Stimulated activated naive B cell treated with anti-CD40 and anti-IgM and Interleukin-4, amounts not matched to agents 10 μg/mL and 1 μg/mL and 100 μg/mL, for 72 hours (primary cell): Measurements from ENCODE around the gene TIMM10.

Source experiments
- ATAC-seq, 2 donors: fragments of 150-1000 bp; cut with Tn5 transposase; replicated peaks; 2 replicates each; pipeline ENCODE4 v1.10.0; 2021; ENCODE audit warnings: moderate library complexity in 1 of 2
- DNase-seq: peaks from one replicate; pipeline ENCODE4 v3.0.0; 2021
- H3K27ac Mint-ChIP-seq: one replicate; pipeline ENCODE4 v1.8.0; 2022; ENCODE audit warnings: mild to moderate bottlenecking, mixed read lengths
- H3K27me3 Mint-ChIP-seq, 2 donors: one replicate each; pipeline ENCODE4 v1.8.0; 2022; ENCODE audit warnings: mixed read lengths in 2 of 2
- H3K36me3 Mint-ChIP-seq, 2 donors: one replicate each; pipeline ENCODE4 v1.8.0; 2022; ENCODE audit warnings: mixed read lengths in 2 of 2, mild to moderate bottlenecking in 1 of 2
- H3K4me1 Mint-ChIP-seq, 2 donors: one replicate each; pipeline ENCODE4 v1.8.0; 2022; ENCODE audit warnings: mixed read lengths in 2 of 2, mild to moderate bottlenecking in 1 of 2
- H3K4me3 Mint-ChIP-seq, 2 donors: one replicate each; pipeline ENCODE4 v1.8.0; 2022; ENCODE audit warnings: mild to moderate bottlenecking in 2 of 2, mixed read lengths in 2 of 2, moderate library complexity in 1 of 2
- H3K9me3 Mint-ChIP-seq, 2 donors: one replicate each; pipeline ENCODE4 v1.8.0; 2022; ENCODE audit warnings: mixed read lengths in 2 of 2, mild to moderate bottlenecking in 1 of 2

The TIMM10 gene

GRCh38 chr11:57504511-57504910 is 26.0 kb downstream of the TIMM10 start:
- Mint-ChIP-seq H3K9me3 (no peaks in the 10 kb centered on the region), H3K36me3 (peaks cover 1 to 6% of the 10 kb centered on the region in 2 donors), H3K4me1 (peaks cover 7 to 9% of the 10 kb centered on the region in 2 donors), H3K4me3 (no peak overlapping the region), H3K27ac (no peak overlapping the region), H3K27me3 (no peaks in the 10 kb centered on the region)
- DNase-seq (no peak), ATAC-seq (no peak)

- H3K27ac Mint-ChIP-seq: no peak overlapping the region
- ATAC-seq: no peak
- DNase-seq: no peak
- H3K36me3 Mint-ChIP-seq: peaks cover 0 to 6% of the 10 kb centered on the region in 2 donors
- no peaks in the 10 kb centered on the region for H3K9me3 Mint-ChIP-seq
- H3K27me3 Mint-ChIP-seq: no peaks in the 10 kb centered on the region
- no peak overlapping the region for H3K4me3 Mint-ChIP-seq
- H3K4me1 Mint-ChIP-seq: peaks cover 7 to 8% of the 10 kb centered on the region in 2 donors
Measured at GRCh38 chr11:57502870-57503269, 27.7 kb downstream of the TIMM10 start.

- Mint-ChIP-seq H3K27ac (no peak overlapping the region), H3K4me1 (peaks cover 7 to 8% of the 10 kb centered on the region in 2 donors), H3K36me3 (peaks cover 0 to 6% of the 10 kb centered on the region in 2 donors), H3K27me3 (no peaks in the 10 kb centered on the region), H3K4me3 (no peak overlapping the region), H3K9me3 (no peaks in the 10 kb centered on the region)
- ATAC-seq: no peak
- DNase-seq: no peak
Measured at GRCh38 chr11:57502376-57502775, 28.2 kb downstream of the TIMM10 start.

GRCh38 chr11:57501953-57502352 is 28.6 kb downstream of the TIMM10 start:
- Mint-ChIP-seq H3K36me3 (peaks cover 0 to 6% of the 10 kb centered on the region in 2 donors), H3K27me3 (no peaks in the 10 kb centered on the region), H3K4me3 (no peak overlapping the region), H3K4me1 (peaks cover 7 to 8% of the 10 kb centered on the region in 2 donors), H3K9me3 (no peaks in the 10 kb centered on the region), H3K27ac (no peak overlapping the region)
- DNase-seq (no peak), ATAC-seq (no peak)

GRCh38 chr11:57500926-57501325 is 29.6 kb downstream of the TIMM10 start:
- no peaks in the 10 kb centered on the region for H3K27me3 Mint-ChIP-seq
- H3K4me1 Mint-ChIP-seq: peaks cover 7 to 8% of the 10 kb centered on the region in 2 donors
- ATAC-seq: no peak
- peaks cover 0 to 6% of the 10 kb centered on the region in 2 donors for H3K36me3 Mint-ChIP-seq
- H3K9me3 Mint-ChIP-seq: no peaks in the 10 kb centered on the region
- no peak overlapping the region for H3K27ac Mint-ChIP-seq
- H3K4me3 Mint-ChIP-seq: no peak overlapping the region
- no peak for DNase-seq

GRCh38 chr11:57500515-57500914 is 30.0 kb downstream of the TIMM10 start:
- no peak for ATAC-seq
- H3K36me3 Mint-ChIP-seq: peaks cover 0 to 6% of the 10 kb centered on the region in 2 donors
- H3K4me1 Mint-ChIP-seq: peaks cover 7 to 8% of the 10 kb centered on the region in 2 donors
- no peaks in the 10 kb centered on the region for H3K9me3 Mint-ChIP-seq
- no peak overlapping the region for H3K4me3 Mint-ChIP-seq
- no peaks in the 10 kb centered on the region for H3K27me3 Mint-ChIP-seq
- no peak for DNase-seq
- H3K27ac Mint-ChIP-seq: no peak overlapping the region

- Mint-ChIP-seq H3K27me3 (no peaks in the 10 kb centered on the region), H3K9me3 (no peaks in the 10 kb centered on the region), H3K4me1 (peaks cover 7 to 8% of the 10 kb centered on the region in 2 donors), H3K27ac (no peak overlapping the region), H3K4me3 (peak overlapping the region in 1 of 2 donors; percentile 79), H3K36me3 (peaks cover 0 to 6% of the 10 kb centered on the region in 2 donors)
- ATAC-seq: peak in 1 of 2 donors; percentile 23
- no peak for DNase-seq
Measured at GRCh38 chr11:57499983-57500461, 30.5 kb downstream of the TIMM10 start.

- peak; percentile 100 for ATAC-seq
- Mint-ChIP-seq H3K27me3 (no peaks in the 10 kb centered on the region), H3K27ac (no peak overlapping the region), H3K36me3 (peaks cover 0 to 6% of the 10 kb centered on the region in 2 donors), H3K9me3 (no peaks in the 10 kb centered on the region), H3K4me1 (peaks cover 7 to 8% of the 10 kb centered on the region in 2 donors), H3K4me3 (peak overlapping the region; percentile 47 to 79)
- DNase-seq: peak; percentile 69
Measured at GRCh38 chr11:57499413-57499982, 31.1 kb downstream of the TIMM10 start.

GRCh38 chr11:57498540-57498939 is 32.0 kb downstream of the TIMM10 start:
- DNase-seq (no peak), ATAC-seq (no peak)
- H3K4me3 Mint-ChIP-seq: no peak overlapping the region
- H3K27me3 Mint-ChIP-seq: no peaks in the 10 kb centered on the region
- peaks cover 7 to 10% of the 10 kb centered on the region in 2 donors for H3K4me1 Mint-ChIP-seq
- peaks cover 0 to 6% of the 10 kb centered on the region in 2 donors for H3K36me3 Mint-ChIP-seq
- no peaks in the 10 kb centered on the region for H3K9me3 Mint-ChIP-seq
- H3K27ac Mint-ChIP-seq: no peak overlapping the region

- ATAC-seq (no peak), DNase-seq (no peak)
- Mint-ChIP-seq H3K4me1 (peaks cover 7 to 11% of the 10 kb centered on the region in 2 donors), H3K27me3 (no peaks in the 10 kb centered on the region), H3K9me3 (no peaks in the 10 kb centered on the region), H3K27ac (no peak overlapping the region), H3K4me3 (no peak overlapping the region), H3K36me3 (peaks cover 0 to 6% of the 10 kb centered on the region in 2 donors)
Measured at GRCh38 chr11:57497303-57498247, 33.0 kb downstream of the TIMM10 start.

GRCh38 chr11:57496109-57496820 is 34.3 kb downstream of the TIMM10 start:
- Mint-ChIP-seq H3K4me3 (no peak overlapping the region), H3K36me3 (peaks cover 1 to 6% of the 10 kb centered on the region in 2 donors), H3K27ac (no peak overlapping the region)

GRCh38 chr11:57493507-57494503 is 36.7 kb downstream of the TIMM10 start:
- DNase-seq (peak; percentile 33), ATAC-seq (peak; percentile 82 to 87)
- Mint-ChIP-seq H3K9me3 (no peaks in the 10 kb centered on the region), H3K27me3 (no peaks in the 10 kb centered on the region), H3K4me1 (peaks cover 0 to 3% of the 10 kb centered on the region in 2 donors), H3K36me3 (peaks cover 4 to 5% of the 10 kb centered on the region in 2 donors), H3K4me3 (no peak overlapping the region), H3K27ac (no peak overlapping the region)

More at GRCh38 chr11:57496109-57496820, 34.3 kb downstream of the TIMM10 start:
- Mint-ChIP-seq H3K27me3 (no peaks in the 10 kb centered on the region), H3K4me1 (peaks cover 7 to 11% of the 10 kb centered on the region in 2 donors), H3K9me3 (no peaks in the 10 kb centered on the region)
- DNase-seq (no peak), ATAC-seq (no peak)

GRCh38 chr11:57491371-57492061 is 39.0 kb downstream of the TIMM10 start:
- Mint-ChIP-seq H3K36me3 (peaks cover 7 to 14% of the 10 kb centered on the region in 2 donors), H3K9me3 (no peaks in the 10 kb centered on the region), H3K27ac (no peak overlapping the region), H3K4me1 (peaks cover 0 to 3% of the 10 kb centered on the region in 2 donors), H3K4me3 (no peak overlapping the region), H3K27me3 (no peaks in the 10 kb centered on the region)
- DNase-seq: peak; percentile 9
- peak; percentile 66 to 70 for ATAC-seq
